DMS53 treated with DMSO at 0.1 percent for 48 hours (cell line): ENCODE results near the gene IQGAP1.
"Not testable (repeated sequence)": the region's sequence is repeated elsewhere in the genome, so short reads cannot be mapped to it uniquely, and the experiment has no call there.

Source experiments
- DNase-seq: peaks from one replicate; lab custom pipeline; 2025; ENCODE audit not compliant: unreplicated experiment; lab: John Stamatoyannopoulos, UW

The IQGAP1 gene

GRCh38 chr15:90482124-90483011 is 94.3 kb downstream of the IQGAP1 start:
- DNase-seq, result peak; percentile 47

- no peak for DNase-seq
Measured at GRCh38 chr15:90483012-90483307, 94.9 kb downstream of the IQGAP1 start.

GRCh38 chr15:90483637-90484036 is 95.6 kb downstream of the IQGAP1 start:
- DNase-seq, result no peak

- no peak for DNase-seq
Measured at GRCh38 chr15:90487186-90487585, 99.1 kb downstream of the IQGAP1 start.

GRCh38 chr15:90489514-90489913 is 101.5 kb downstream of the IQGAP1 start:
- DNase-seq, result no peak

- no peak for DNase-seq
Measured at GRCh38 chr15:90489944-90490343, 101.9 kb downstream of the IQGAP1 start.

GRCh38 chr15:90493647-90494046 is 105.6 kb downstream of the IQGAP1 start:
- no peak for DNase-seq

- no peak for DNase-seq
Measured at GRCh38 chr15:90495067-90495466, 107.0 kb downstream of the IQGAP1 start.

- no peak for DNase-seq
Measured at GRCh38 chr15:90496791-90497190, 108.7 kb downstream of the IQGAP1 start.

GRCh38 chr15:90497376-90497775 is 109.3 kb downstream of the IQGAP1 start:
- DNase-seq, result no peak

- no peak for DNase-seq
Measured at GRCh38 chr15:90497912-90498311, 109.9 kb downstream of the IQGAP1 start.

GRCh38 chr15:90500171-90500570 is 112.1 kb downstream of the IQGAP1 start:
- DNase-seq, result no peak

- DNase-seq, result no peak
Measured at GRCh38 chr15:90501898-90502297, 113.9 kb downstream of the IQGAP1 start.

GRCh38 chr15:90510781-90511180 is 122.7 kb downstream of the IQGAP1 start:
- not testable (repeated sequence) for DNase-seq

- DNase-seq, result not testable (repeated sequence)
Measured at GRCh38 chr15:90511211-90511618, 123.2 kb downstream of the IQGAP1 start.

- DNase-seq, result no peak
Measured at GRCh38 chr15:90512276-90512675, 124.2 kb downstream of the IQGAP1 start.

GRCh38 chr15:90512981-90513380 is 124.9 kb downstream of the IQGAP1 start:
- no peak for DNase-seq

- no peak for DNase-seq
Measured at GRCh38 chr15:90513448-90513847, 125.4 kb downstream of the IQGAP1 start.

GRCh38 chr15:90513893-90514292 is 125.9 kb downstream of the IQGAP1 start:
- DNase-seq, result not testable (repeated sequence)

- DNase-seq, result no peak
Measured at GRCh38 chr15:90519688-90520087, 131.6 kb downstream of the IQGAP1 start.

- DNase-seq, result no peak
Measured at GRCh38 chr15:90520365-90520764, 132.3 kb downstream of the IQGAP1 start.

GRCh38 chr15:90523373-90523772 is 135.3 kb downstream of the IQGAP1 start:
- no peak for DNase-seq
